Measurements from ENCODE around the gene PADI1. TPM values are rescaled to one million over a fixed set of nuclear protein-coding genes. Genes with fewer than 3 reads are reported as not detected.

Gene PADI1
- under 1 TPM in 1 of 9 donors, not detected in 8; 0.06 TPM for total RNA-seq
- polyA plus RNA-seq, result under 1 TPM in 2 of 3 donors, not detected in 1; 0.08 to 0.10 TPM
- long read RNA-seq, donor 1, result 0 reads
- long read RNA-seq, donor 2, partial matches to known transcripts, result 0 of 1 reads
- long read RNA-seq, donor 2, other reads (novel, unspliced or antisense), result 0 of 1 reads
- long read RNA-seq, donor 3, result 0 reads
- long read RNA-seq, donor 4, result 0 reads
- long read RNA-seq, donor 5, result 0 reads
- long read RNA-seq, donor 6, result 0 reads
- long read RNA-seq, donor 7, result 0 reads
- long read RNA-seq, donor 8, result 0 reads
- long read RNA-seq, donor 9, result 0 reads
- long read RNA-seq, donor 10, result 0 reads

- no peaks in the 10 kb centered on the region for H3K36me3 ChIP-seq (replicated peaks in 1 of 2)
- no peaks in the 10 kb centered on the region for H3K4me1 ChIP-seq (replicated peaks in 1 of 2)
- H3K9me3 ChIP-seq (replicated peaks in 1 of 3), result no peaks in the 10 kb centered on the region
- DNase-seq, result no peak
- 66 to 78% (median 73%) methylated on average over 7 to 9 of the region's 9 CpGs for WGBS, 4 donors
- no peak within 1 kb of the TSS for H3K27ac ChIP-seq
- no peak for TF ChIP-seq POLR2A (IDR thresholded peaks at IDR 0.05)
- TF ChIP-seq CTCF (IDR thresholded peaks at IDR 0.05), result no peak
- no peak within 1 kb of the TSS for H3K4me3 ChIP-seq
- H3K27me3 ChIP-seq, result no peaks in the 10 kb centered on the region
- intact Hi-C loops (cut with DNase I), result no loop called here
Observed at GRCh38 chr1:17204546-17205440, at the start of gene PADI1. PADI1 (plus strand) TSS chr1:17205128; CDS start chr1:17205218, 90 bp downstream.

- Histone ChIP-seq H3K9me3 (replicated peaks in 1 of 3) (peaks cover 0 to 3% (median 0%) of the 10 kb centered on the region in 3 donors), H3K27me3 (peaks cover 10% of the 10 kb centered on the region), H3K27ac (no peak overlapping the region), H3K36me3 (replicated peaks in 1 of 2) (no peaks in the 10 kb centered on the region), H3K4me3 (no peak overlapping the region), H3K4me1 (replicated peaks in 1 of 2) (no peaks in the 10 kb centered on the region)
- DNase-seq, result no peak
- intact Hi-C loops (cut with DNase I), result no loop called here
- TF ChIP-seq POLR2A (IDR thresholded peaks at IDR 0.05) (no peak), CTCF (IDR thresholded peaks at IDR 0.05) (no peak)
- 19 to 29% (median 24%) methylated on average over 2 of the region's 2 CpGs for WGBS, 4 donors
Observed at GRCh38 chr1:17155257-17155920, 49.5 kb upstream of the PADI1 start.

- Histone ChIP-seq H3K4me1 (replicated peaks in 1 of 2) (no peaks in the 10 kb centered on the region), H3K27ac (no peak overlapping the region), H3K4me3 (no peak overlapping the region), H3K27me3 (peaks cover 10% of the 10 kb centered on the region), H3K9me3 (replicated peaks in 1 of 3) (peaks cover 0 to 3% (median 0%) of the 10 kb centered on the region in 3 donors), H3K36me3 (replicated peaks in 1 of 2) (no peaks in the 10 kb centered on the region)
- 57 to 61% (median 60%) methylated on average over 3 of the region's 3 CpGs for WGBS, 4 donors
- TF ChIP-seq POLR2A (IDR thresholded peaks at IDR 0.05) (no peak), CTCF (IDR thresholded peaks at IDR 0.05) (no peak)
- no peak for DNase-seq
- intact Hi-C loops (cut with DNase I), result no loop called here
Observed at GRCh38 chr1:17156108-17156507, 48.8 kb upstream of the PADI1 start.

- H3K27ac ChIP-seq, result no peak overlapping the region
- no peak for DNase-seq
- no peak overlapping the region for H3K4me3 ChIP-seq
- peaks cover 0 to 3% (median 0%) of the 10 kb centered on the region in 3 donors for H3K9me3 ChIP-seq (replicated peaks in 1 of 3)
- no peaks in the 10 kb centered on the region for H3K4me1 ChIP-seq (replicated peaks in 1 of 2)
- 92 to 100% (median 96%) methylated on average over 2 of the region's 2 CpGs for WGBS, 4 donors
- TF ChIP-seq CTCF (IDR thresholded peaks at IDR 0.05) (no peak), POLR2A (IDR thresholded peaks at IDR 0.05) (no peak)
- no peaks in the 10 kb centered on the region for H3K27me3 ChIP-seq
- intact Hi-C loops (cut with DNase I), result no loop called here
- no peaks in the 10 kb centered on the region for H3K36me3 ChIP-seq (replicated peaks in 1 of 2)
Observed at GRCh38 chr1:17158961-17159360, 46.0 kb upstream of the PADI1 start.

All from adrenal gland (tissue), 19 donors.